GM20431 (cell line): ENCODE measurements around the gene HOXA4.

Source experiments
- in situ Hi-C: fragments of 300-500 bp; cut with MseI, MboI; formaldehyde crosslinking; loops from one replicate; pipeline ENCODE4 v1.15.0; 2020; ENCODE audit warnings: low sequenced_read_pairs; ENCODE audit not compliant: unreplicated experiment

Gene HOXA4

GRCh38 chr7:27149842-27150567 lies 19.4 kb upstream of the HOXA4 start:
- in situ Hi-C loops, result loop anchor here (25.0 kb wide), 2 partner anchors 763 to 1288 kb away; no protein-coding TSS in a partner anchor

GRCh38 chr7:27148756-27149641 lies 18.4 kb upstream of the HOXA4 start:
- in situ Hi-C loops, result no loop called here

GRCh38 chr7:27148031-27148755 lies 17.6 kb upstream of the HOXA4 start:
- in situ Hi-C loops, result no loop called here

- in situ Hi-C loops, result no loop called here
These were observed 16.9 kb upstream of the HOXA4 start, which contains the start of gene HOXA6 for GRCh38 chr7:27147199-27148030. Gene HOXA6, minus strand, starts transcription at chr7:27147774. Its CDS starts 25 bp downstream, at chr7:27147749.

- in situ Hi-C loops, result no loop called here
These were observed 16.1 kb upstream of the HOXA4 start for GRCh38 chr7:27146491-27147198.

GRCh38 chr7:27145914-27146412 lies 15.4 kb upstream of the HOXA4 start:
- in situ Hi-C loops, result no loop called here

- in situ Hi-C loops, result no loop called here
These were observed 14.8 kb upstream of the HOXA4 start for GRCh38 chr7:27145165-27145913.

GRCh38 chr7:27144781-27145164 lies 14.2 kb upstream of the HOXA4 start:
- in situ Hi-C loops, result no loop called here

GRCh38 chr7:27143950-27144780 lies 13.6 kb upstream of the HOXA4 start:
- in situ Hi-C loops, result no loop called here

- in situ Hi-C loops, result no loop called here
These were observed 12.7 kb upstream of the HOXA4 start, which contains the start of gene HOXA5 for GRCh38 chr7:27143023-27143949. Gene HOXA5, minus strand, starts transcription at chr7:27143681. Its CDS starts 74 bp downstream, at chr7:27143607.

GRCh38 chr7:27142580-27143022 lies 12.0 kb upstream of the HOXA4 start:
- in situ Hi-C loops, result no loop called here

- in situ Hi-C loops, result no loop called here
These were observed 11.5 kb upstream of the HOXA4 start for GRCh38 chr7:27141923-27142579.

- in situ Hi-C loops, result no loop called here
These were observed 10.8 kb upstream of the HOXA4 start for GRCh38 chr7:27141137-27141922.

- in situ Hi-C loops, result no loop called here
These were observed 9.7 kb upstream of the HOXA4 start for GRCh38 chr7:27140126-27140857.
